H1 (cell line): ENCODE measurements around the gene OTUB1.

Experiments
- EZH2 ChIP-seq: fragments of 200-600 bp; sonication (generic); IDR thresholded peaks from 2 replicates; pipeline ENCODE4 v1.7.1; 2012; ENCODE audit warnings: low read depth, mild to moderate bottlenecking, moderate library complexity, low read length, inconsistent platforms; ENCODE audit not compliant: severe bottlenecking
- HDAC2 ChIP-seq, 2 experiments: fragments of 300-600 bp in 1 of 2; sonication (generic) in 1 of 2; IDR thresholded peaks; 2 replicates each; pipeline ENCODE4 v1.6.1; 2011 to 2012; ENCODE audit warnings: low read depth in 2 of 2, low read length in 2 of 2, mild to moderate bottlenecking in 2 of 2, moderate library complexity in 2 of 2, borderline replicate concordance in 1 of 2, inconsistent platforms in 1 of 2
- MAX ChIP-seq: IDR thresholded peaks from 2 replicates; pipeline ENCODE4 v1.6.1; 2012; ENCODE audit warnings: inconsistent platforms
- TF ChIP-seq, protein P1 (sequence below), 3 experiments: IDR thresholded peaks; 1 replicate in 2 of 3; 2 replicates in 1 of 3; pipeline versions ENCODE4 v1.5.1 to v1.6.1; 2011; ENCODE audit warnings: low read length in 3 of 3, mild to moderate bottlenecking in 3 of 3, inconsistent platforms in 2 of 3, low read depth in 1 of 3, moderate library complexity in 1 of 3; ENCODE audit not compliant: insufficient read depth in 1 of 3; ENCODE audit errors: control extremely low read depth in 1 of 3
- TF ChIP-seq, protein P2 (sequence below): IDR thresholded peaks from 2 replicates; pipeline ENCODE4 v1.6.1; 2011; ENCODE audit warnings: low read length, improper control_type of control experiment

DNA sequence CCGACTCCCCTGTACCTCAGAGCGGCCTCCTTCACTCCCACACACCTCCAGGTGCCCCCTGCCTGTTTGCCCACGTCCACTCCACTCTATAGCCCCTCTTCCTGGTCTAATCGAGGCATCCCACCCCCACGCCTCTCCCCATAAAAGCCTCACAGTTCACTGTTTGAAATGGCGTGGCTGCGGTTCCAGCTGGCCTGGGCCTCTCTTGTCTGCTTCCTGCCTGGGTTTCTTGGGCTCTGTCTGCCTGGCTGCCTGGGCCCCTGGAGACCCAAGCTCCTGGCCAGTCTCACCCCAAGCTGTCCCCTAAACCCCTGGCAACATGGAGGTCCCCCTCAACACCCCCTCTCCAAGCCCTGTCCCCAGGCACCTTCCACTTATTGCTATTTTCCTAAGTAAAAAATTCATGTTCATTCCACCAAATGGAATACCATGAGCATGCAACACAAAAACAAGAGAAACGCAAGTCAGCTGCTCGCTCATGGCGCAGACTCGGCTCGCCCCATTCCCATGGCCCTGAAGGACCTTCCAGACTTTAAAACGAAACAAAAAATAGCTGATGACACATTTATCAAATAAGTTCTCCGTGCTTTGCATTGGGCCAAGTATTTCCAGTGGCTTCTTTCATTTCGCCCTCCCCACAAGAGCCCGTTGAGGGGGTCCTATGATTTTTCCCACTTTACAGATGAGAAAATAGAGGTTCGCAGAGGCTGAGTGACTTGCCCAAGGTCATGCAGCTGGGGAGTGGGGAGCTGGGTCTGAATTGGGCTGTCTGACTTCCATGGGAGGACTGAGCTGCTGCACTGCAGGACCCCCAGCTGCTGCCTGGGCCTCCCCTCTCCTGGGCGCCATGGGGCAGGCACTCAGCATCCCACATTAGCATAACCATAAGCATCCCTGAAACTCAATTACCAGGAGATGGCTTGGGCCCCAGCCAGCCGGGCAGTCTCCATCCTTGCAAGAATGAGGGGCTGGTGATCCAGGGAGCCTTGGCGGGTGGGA is 37.8 kb downstream of the OTUB1 start:
- TF ChIP-seq, protein P1, sequence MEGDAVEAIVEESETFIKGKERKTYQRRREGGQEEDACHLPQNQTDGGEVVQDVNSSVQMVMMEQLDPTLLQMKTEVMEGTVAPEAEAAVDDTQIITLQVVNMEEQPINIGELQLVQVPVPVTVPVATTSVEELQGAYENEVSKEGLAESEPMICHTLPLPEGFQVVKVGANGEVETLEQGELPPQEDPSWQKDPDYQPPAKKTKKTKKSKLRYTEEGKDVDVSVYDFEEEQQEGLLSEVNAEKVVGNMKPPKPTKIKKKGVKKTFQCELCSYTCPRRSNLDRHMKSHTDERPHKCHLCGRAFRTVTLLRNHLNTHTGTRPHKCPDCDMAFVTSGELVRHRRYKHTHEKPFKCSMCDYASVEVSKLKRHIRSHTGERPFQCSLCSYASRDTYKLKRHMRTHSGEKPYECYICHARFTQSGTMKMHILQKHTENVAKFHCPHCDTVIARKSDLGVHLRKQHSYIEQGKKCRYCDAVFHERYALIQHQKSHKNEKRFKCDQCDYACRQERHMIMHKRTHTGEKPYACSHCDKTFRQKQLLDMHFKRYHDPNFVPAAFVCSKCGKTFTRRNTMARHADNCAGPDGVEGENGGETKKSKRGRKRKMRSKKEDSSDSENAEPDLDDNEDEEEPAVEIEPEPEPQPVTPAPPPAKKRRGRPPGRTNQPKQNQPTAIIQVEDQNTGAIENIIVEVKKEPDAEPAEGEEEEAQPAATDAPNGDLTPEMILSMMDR (IDR thresholded peaks at IDR 0.05; ENCODE audit: control extremely low read depth in 1 of 3, insufficient read depth in 1 of 3, low read depth in 1 of 3, low read length in 3 of 3) = no peak
- TF ChIP-seq HDAC2 (IDR thresholded peaks at IDR 0.05; ENCODE audit: borderline replicate concordance in 1 of 2, low read depth in 2 of 2, low read length in 2 of 2) = peak in 1 of 2 experiments; percentile 93; a peak in 1 of 4 replicates
- TF ChIP-seq MAX = no peak
- TF ChIP-seq, protein P2, sequence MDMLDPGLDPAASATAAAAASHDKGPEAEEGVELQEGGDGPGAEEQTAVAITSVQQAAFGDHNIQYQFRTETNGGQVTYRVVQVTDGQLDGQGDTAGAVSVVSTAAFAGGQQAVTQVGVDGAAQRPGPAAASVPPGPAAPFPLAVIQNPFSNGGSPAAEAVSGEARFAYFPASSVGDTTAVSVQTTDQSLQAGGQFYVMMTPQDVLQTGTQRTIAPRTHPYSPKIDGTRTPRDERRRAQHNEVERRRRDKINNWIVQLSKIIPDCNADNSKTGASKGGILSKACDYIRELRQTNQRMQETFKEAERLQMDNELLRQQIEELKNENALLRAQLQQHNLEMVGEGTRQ = no peak
- TF ChIP-seq EZH2 = no peak
